ENCODE measurements around the gene POLR2B.

Gene POLR2B

GRCh38 chr4:57076646-57077045, 98.0 kb downstream of the POLR2B start:
- no peaks in the 10 kb centered on the region for H3K9me3 Mint-ChIP-seq
- no peak overlapping the region for H3K27ac Mint-ChIP-seq
- H3K4me1 Mint-ChIP-seq (ENCODE audit: low read depth) = no peaks in the 10 kb centered on the region
- H3K36me3 Mint-ChIP-seq (ENCODE audit: low read depth) = no peaks in the 10 kb centered on the region
- no peak for DNase-seq
- H3K4me3 Mint-ChIP-seq = no peak overlapping the region
- peaks cover 31% of the 10 kb centered on the region for H3K27me3 Mint-ChIP-seq

GRCh38 chr4:57077550-57078343, 99.1 kb downstream of the POLR2B start:
- Mint-ChIP-seq H3K9me3 (no peaks in the 10 kb centered on the region), H3K27ac (no peak overlapping the region), H3K4me1 (ENCODE audit: low read depth) (no peaks in the 10 kb centered on the region), H3K4me3 (no peak overlapping the region), H3K27me3 (peaks cover 34% of the 10 kb centered on the region), H3K36me3 (ENCODE audit: low read depth) (no peaks in the 10 kb centered on the region)
- no peak for DNase-seq

- H3K27ac Mint-ChIP-seq = no peak overlapping the region
Measured at GRCh38 chr4:57078685-57079521, 100.2 kb downstream of the POLR2B start.

More at GRCh38 chr4:57078685-57079521, 100.2 kb downstream of the POLR2B start:
- Mint-ChIP-seq H3K27me3 (peaks cover 32% of the 10 kb centered on the region), H3K36me3 (ENCODE audit: low read depth) (no peaks in the 10 kb centered on the region), H3K4me1 (ENCODE audit: low read depth) (no peaks in the 10 kb centered on the region), H3K4me3 (no peak overlapping the region), H3K9me3 (no peaks in the 10 kb centered on the region)
- no peak for DNase-seq

Data from activated T-cell treated with anti-CD3 and anti-CD28 coated beads, Interleukin-2, amount 50 U/mL, for 24 hours (primary cell).